Measurements from ENCODE around the gene APBA2.
A peak's percentile ranks its signal among the peaks of the same experiment; 100 is the strongest.

APBA2 gene

DNA sequence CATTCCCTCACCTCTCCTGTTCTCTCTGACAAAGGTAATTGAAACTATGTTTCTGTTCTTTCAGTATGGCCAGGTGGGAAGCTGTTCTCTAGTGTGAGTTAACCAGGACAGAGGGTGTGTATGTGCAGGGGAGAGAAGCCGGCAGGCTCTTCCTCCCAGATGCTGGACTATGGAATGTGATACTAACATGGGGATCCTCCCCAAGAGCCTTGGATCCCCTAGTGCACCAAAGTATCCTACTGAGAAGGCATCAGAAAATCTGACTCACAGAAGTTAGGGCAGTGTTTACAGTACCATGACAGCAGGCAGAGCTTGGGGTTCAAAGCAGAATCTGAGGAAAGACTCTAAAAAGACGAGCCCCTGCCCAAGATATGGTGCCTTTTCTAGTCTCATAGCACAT is 123.1 kb downstream of the APBA2 start:
- Histone ChIP-seq H3K4me3 (ENCODE audit: insufficient read depth in 1 of 2, low read depth in 1 of 2, low read length in 2 of 2) (no peak overlapping the region), H2AFZ (ENCODE audit: low read depth, low read length) (no peak overlapping the region), H2AK5ac (ENCODE audit: low read length, severe bottlenecking) (no peak overlapping the region), H3K23ac (ENCODE audit: low read length in 2 of 2) (no peak overlapping the region), H2BK5ac (ENCODE audit: low read depth, low read length, poor library complexity, severe bottlenecking) (no peak overlapping the region), H3K14ac (ENCODE audit: low read length in 2 of 2) (no peak overlapping the region), H3K27ac (ENCODE audit: low read length, poor library complexity, severe bottlenecking) (no peak overlapping the region), H3K4ac (ENCODE audit: low read depth in 1 of 2, low read length in 2 of 2) (no peak overlapping the region), H3K4me2 (ENCODE audit: low read length, poor library complexity, severe bottlenecking) (no peak overlapping the region), H3K18ac (ENCODE audit: low read depth in 1 of 2, low read length in 2 of 2) (peak overlapping the region in 1 of 2 experiments; percentile 30), H4K8ac (ENCODE audit: low read length) (no peak overlapping the region), H2BK12ac (ENCODE audit: low read length in 2 of 2) (no peak overlapping the region), H2BK15ac (ENCODE audit: low read depth, poor library complexity, severe bottlenecking) (no peak overlapping the region), H3K9me3 (ENCODE audit: control insufficient read depth, low read length) (no peaks in the 10 kb centered on the region), H3K27me3 (ENCODE audit: control insufficient read depth in 1 of 2, insufficient read depth in 1 of 2, low read length in 2 of 2) (no peaks in the 10 kb centered on the region), H4K91ac (ENCODE audit: low read length) (no peak overlapping the region), H3K9ac (ENCODE audit: low read length) (no peak overlapping the region), H2BK120ac (ENCODE audit: low read depth, low read length) (no peak overlapping the region), H3K36me3 (ENCODE audit: control insufficient read depth in 1 of 2, insufficient read depth in 2 of 2, low read depth in 1 of 2, low read length in 2 of 2) (no peaks in the 10 kb centered on the region), H3K4me1 (ENCODE audit: control insufficient read depth, insufficient read depth, low read depth, low read length) (no peaks in the 10 kb centered on the region), H3K79me1 (replicated peaks; ENCODE audit: low read length, poor library complexity, severe bottlenecking) (no peaks in the 10 kb centered on the region)
- peak; percentile 65 for DNase-seq
- WGBS: 25% methylated on average over 1 of the region's 2 CpGs

DNA sequence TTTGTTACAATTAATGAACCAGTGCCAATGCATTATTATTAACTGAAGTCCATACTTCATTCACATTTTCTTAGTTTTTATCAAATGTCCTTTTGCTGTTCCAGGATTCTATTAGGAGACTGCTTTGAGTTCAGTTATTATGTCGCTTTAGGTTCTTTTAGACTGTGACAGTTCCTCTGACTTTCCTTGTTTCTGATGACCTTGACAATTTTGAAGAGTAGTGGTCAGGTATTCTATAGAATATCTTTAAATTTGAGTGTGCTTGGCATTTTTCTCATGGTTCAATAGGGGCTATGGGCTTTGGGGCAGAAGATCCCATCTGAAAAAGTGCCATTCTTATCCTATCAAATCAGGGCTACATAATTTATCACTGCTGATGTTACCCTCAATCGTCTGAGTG is 126.3 kb downstream of the APBA2 start:
- H2BK15ac ChIP-seq (ENCODE audit: low read depth, poor library complexity, severe bottlenecking): no peak overlapping the region
- no peak overlapping the region for H2BK120ac ChIP-seq (ENCODE audit: low read depth, low read length)
- H3K27ac ChIP-seq (ENCODE audit: low read length, poor library complexity, severe bottlenecking): no peak overlapping the region
- H3K4me3 ChIP-seq (ENCODE audit: insufficient read depth in 1 of 2, low read depth in 1 of 2, low read length in 2 of 2): no peak overlapping the region
- H2BK5ac ChIP-seq (ENCODE audit: low read depth, low read length, poor library complexity, severe bottlenecking): no peak overlapping the region
- H3K4ac ChIP-seq (ENCODE audit: low read depth in 1 of 2, low read length in 2 of 2): no peak overlapping the region
- no peak overlapping the region for H3K23ac ChIP-seq (ENCODE audit: low read length in 2 of 2)
- no peak for DNase-seq
- no peaks in the 10 kb centered on the region for H3K4me1 ChIP-seq (ENCODE audit: control insufficient read depth, insufficient read depth, low read depth, low read length)
- no peak overlapping the region for H3K14ac ChIP-seq (ENCODE audit: low read length in 2 of 2)
- no peak overlapping the region for H3K9ac ChIP-seq (ENCODE audit: low read length)
- H3K18ac ChIP-seq (ENCODE audit: low read depth in 1 of 2, low read length in 2 of 2): no peak overlapping the region
- 97% methylated on average over 2 of the region's 2 CpGs for WGBS
- H3K36me3 ChIP-seq (ENCODE audit: control insufficient read depth in 1 of 2, insufficient read depth in 2 of 2, low read depth in 1 of 2, low read length in 2 of 2): no peaks in the 10 kb centered on the region
- no peak overlapping the region for H2AFZ ChIP-seq (ENCODE audit: low read depth, low read length)
- no peaks in the 10 kb centered on the region for H3K27me3 ChIP-seq (ENCODE audit: control insufficient read depth in 1 of 2, insufficient read depth in 1 of 2, low read length in 2 of 2)
- no peak overlapping the region for H4K91ac ChIP-seq (ENCODE audit: low read length)
- no peaks in the 10 kb centered on the region for H3K79me1 ChIP-seq (replicated peaks; ENCODE audit: low read length, poor library complexity, severe bottlenecking)
- H3K9me3 ChIP-seq (ENCODE audit: control insufficient read depth, low read length): no peaks in the 10 kb centered on the region
- H2AK5ac ChIP-seq (ENCODE audit: low read length, severe bottlenecking): no peak overlapping the region
- H2BK12ac ChIP-seq (ENCODE audit: low read length in 2 of 2): no peak overlapping the region
- no peak overlapping the region for H4K8ac ChIP-seq (ENCODE audit: low read length)
- H3K4me2 ChIP-seq (ENCODE audit: low read length, poor library complexity, severe bottlenecking): no peak overlapping the region

DNA sequence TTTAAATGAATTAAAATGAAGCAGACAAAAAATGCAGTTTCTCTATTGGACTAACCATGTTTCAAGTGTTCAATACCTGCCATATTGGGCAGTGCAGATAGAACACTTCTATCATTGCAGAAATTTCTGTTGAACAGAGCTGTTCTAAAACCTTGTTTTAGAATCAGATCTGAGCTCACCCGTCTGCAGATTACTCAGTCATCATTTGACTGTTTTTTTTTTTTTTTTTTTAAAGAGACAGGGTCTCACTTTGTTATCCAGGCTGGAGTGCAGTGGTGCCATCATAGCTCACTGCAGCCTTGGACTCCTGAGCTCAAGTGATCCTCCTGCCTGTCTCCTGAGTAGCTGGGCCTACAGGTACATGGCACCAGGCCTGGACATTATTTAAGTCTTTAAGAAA is 128.7 kb downstream of the APBA2 start:
- Histone ChIP-seq H4K91ac (ENCODE audit: low read length) (no peak overlapping the region), H4K8ac (ENCODE audit: low read length) (no peak overlapping the region), H3K27me3 (ENCODE audit: control insufficient read depth in 1 of 2, insufficient read depth in 1 of 2, low read length in 2 of 2) (peaks cover 0 to 4% of the 10 kb centered on the region in 2 experiments), H3K4me1 (ENCODE audit: control insufficient read depth, insufficient read depth, low read depth, low read length) (no peaks in the 10 kb centered on the region), H3K9ac (ENCODE audit: low read length) (no peak overlapping the region), H2BK5ac (ENCODE audit: low read depth, low read length, poor library complexity, severe bottlenecking) (no peak overlapping the region), H3K9me3 (ENCODE audit: control insufficient read depth, low read length) (no peaks in the 10 kb centered on the region), H3K27ac (ENCODE audit: low read length, poor library complexity, severe bottlenecking) (no peak overlapping the region), H3K4me2 (ENCODE audit: low read length, poor library complexity, severe bottlenecking) (no peak overlapping the region), H2AFZ (ENCODE audit: low read depth, low read length) (no peak overlapping the region), H3K79me1 (replicated peaks; ENCODE audit: low read length, poor library complexity, severe bottlenecking) (no peaks in the 10 kb centered on the region), H2BK120ac (ENCODE audit: low read depth, low read length) (no peak overlapping the region), H2AK5ac (ENCODE audit: low read length, severe bottlenecking) (no peak overlapping the region), H3K4ac (ENCODE audit: low read depth in 1 of 2, low read length in 2 of 2) (no peak overlapping the region), H3K14ac (ENCODE audit: low read length in 2 of 2) (no peak overlapping the region), H2BK12ac (ENCODE audit: low read length in 2 of 2) (no peak overlapping the region), H3K4me3 (ENCODE audit: insufficient read depth in 1 of 2, low read depth in 1 of 2, low read length in 2 of 2) (no peak overlapping the region), H3K18ac (ENCODE audit: low read depth in 1 of 2, low read length in 2 of 2) (no peak overlapping the region), H2BK15ac (ENCODE audit: low read depth, poor library complexity, severe bottlenecking) (no peak overlapping the region), H3K23ac (ENCODE audit: low read length in 2 of 2) (no peak overlapping the region), H3K36me3 (ENCODE audit: control insufficient read depth in 1 of 2, insufficient read depth in 2 of 2, low read depth in 1 of 2, low read length in 2 of 2) (no peaks in the 10 kb centered on the region)
- no peak for DNase-seq
- 17% methylated on average over 1 of the region's 1 CpG for WGBS

DNA sequence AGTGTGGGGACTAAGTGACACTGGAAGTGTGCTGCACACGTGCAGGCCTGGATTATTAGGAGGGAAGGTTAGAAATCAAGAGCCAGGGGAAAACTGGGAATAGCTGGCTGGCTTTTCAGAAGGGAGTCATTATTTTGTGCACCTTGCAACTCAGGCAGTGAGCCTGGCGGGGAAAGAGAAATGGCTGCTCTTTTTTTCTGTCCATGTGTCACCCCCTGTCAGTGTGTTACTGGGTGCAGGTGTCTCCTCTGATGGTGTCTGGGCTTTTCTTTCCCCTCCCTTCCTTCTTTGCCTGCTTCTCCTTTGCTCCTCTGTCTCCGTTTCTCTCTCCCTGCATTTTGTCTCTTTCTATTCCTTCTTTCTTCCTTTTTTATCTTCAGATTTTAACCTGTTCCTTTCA is 130.7 kb downstream of the APBA2 start:
- Histone ChIP-seq H3K4ac (ENCODE audit: low read depth in 1 of 2, low read length in 2 of 2) (no peak overlapping the region), H3K36me3 (ENCODE audit: control insufficient read depth in 1 of 2, insufficient read depth in 2 of 2, low read depth in 1 of 2, low read length in 2 of 2) (no peaks in the 10 kb centered on the region), H2BK12ac (ENCODE audit: low read length in 2 of 2) (no peak overlapping the region), H3K4me2 (ENCODE audit: low read length, poor library complexity, severe bottlenecking) (no peak overlapping the region), H4K8ac (ENCODE audit: low read length) (no peak overlapping the region), H3K23ac (ENCODE audit: low read length in 2 of 2) (no peak overlapping the region), H3K4me1 (ENCODE audit: control insufficient read depth, insufficient read depth, low read depth, low read length) (no peaks in the 10 kb centered on the region), H2BK5ac (ENCODE audit: low read depth, low read length, poor library complexity, severe bottlenecking) (no peak overlapping the region), H3K27me3 (ENCODE audit: control insufficient read depth in 1 of 2, insufficient read depth in 1 of 2, low read length in 2 of 2) (peaks cover 0 to 4% of the 10 kb centered on the region in 2 experiments), H3K18ac (ENCODE audit: low read depth in 1 of 2, low read length in 2 of 2) (no peak overlapping the region), H3K4me3 (ENCODE audit: insufficient read depth in 1 of 2, low read depth in 1 of 2, low read length in 2 of 2) (no peak overlapping the region), H3K9me3 (ENCODE audit: control insufficient read depth, low read length) (no peaks in the 10 kb centered on the region), H4K91ac (ENCODE audit: low read length) (no peak overlapping the region), H2BK120ac (ENCODE audit: low read depth, low read length) (no peak overlapping the region), H3K14ac (ENCODE audit: low read length in 2 of 2) (no peak overlapping the region), H3K27ac (ENCODE audit: low read length, poor library complexity, severe bottlenecking) (no peak overlapping the region), H2BK15ac (ENCODE audit: low read depth, poor library complexity, severe bottlenecking) (no peak overlapping the region), H2AFZ (ENCODE audit: low read depth, low read length) (no peak overlapping the region), H3K79me1 (replicated peaks; ENCODE audit: low read length, poor library complexity, severe bottlenecking) (no peaks in the 10 kb centered on the region), H3K9ac (ENCODE audit: low read length) (no peak overlapping the region), H2AK5ac (ENCODE audit: low read length, severe bottlenecking) (no peak overlapping the region)
- no peak for DNase-seq
- 76% methylated on average over 3 of the region's 3 CpGs for WGBS
